HG02852 (cell line): ENCODE measurements around the gene CAST.

Experiments
- ATAC-seq: cut with Tn5 transposase; IDR thresholded peaks from one replicate; pipeline ENCODE4 v1.9.1; 2021; ENCODE audit warnings: mild to moderate bottlenecking, moderate library complexity; ENCODE audit not compliant: unreplicated experiment

The CAST gene

DNA sequence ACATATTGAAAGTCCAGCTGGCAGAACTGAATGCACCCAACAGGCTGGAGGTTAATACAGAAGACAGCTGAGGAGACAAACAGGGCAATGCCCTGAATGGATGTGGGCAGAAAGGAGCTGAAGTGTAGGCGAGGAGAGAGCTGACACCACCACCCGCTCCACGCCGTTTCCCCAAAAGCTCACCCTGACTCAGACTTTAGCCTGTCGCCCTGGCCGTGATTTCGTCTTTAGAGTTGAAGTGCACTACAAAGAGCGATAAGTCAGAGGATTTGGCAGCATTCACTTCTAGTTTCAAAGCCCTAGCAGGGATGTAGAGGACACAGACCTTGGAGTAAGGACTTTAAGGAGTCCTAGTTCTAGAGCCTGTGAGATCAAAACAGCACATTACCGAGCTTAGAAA, 147.7 kb downstream of the CAST start:
- no peak for ATAC-seq

DNA sequence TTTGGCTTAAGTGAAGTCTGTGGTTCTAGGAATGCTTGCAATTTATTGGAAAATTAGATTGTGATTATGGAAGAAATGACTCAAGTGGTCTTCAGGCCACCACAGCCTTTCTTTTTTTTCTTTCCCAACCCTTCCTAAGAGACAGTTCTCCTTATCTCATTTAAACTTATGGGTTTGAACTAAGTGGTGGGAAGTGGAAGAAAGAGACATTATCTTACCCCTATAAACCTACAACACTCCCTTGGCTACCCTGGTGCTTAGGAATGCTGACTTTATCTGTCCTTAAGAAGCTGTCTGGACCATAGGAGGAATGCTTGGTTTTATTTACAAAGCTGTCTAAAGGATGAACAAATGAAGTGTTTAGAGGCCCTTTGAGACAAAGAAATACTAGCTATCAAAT, 150.7 kb downstream of the CAST start:
- no peak for ATAC-seq

- no peak for ATAC-seq
Observed at GRCh38 chr5:96814041-96814440, 151.9 kb downstream of the CAST start.

- ATAC-seq: peak; percentile 74
Observed at GRCh38 chr5:96816411-96816939, 154.3 kb downstream of the CAST start.

DNA sequence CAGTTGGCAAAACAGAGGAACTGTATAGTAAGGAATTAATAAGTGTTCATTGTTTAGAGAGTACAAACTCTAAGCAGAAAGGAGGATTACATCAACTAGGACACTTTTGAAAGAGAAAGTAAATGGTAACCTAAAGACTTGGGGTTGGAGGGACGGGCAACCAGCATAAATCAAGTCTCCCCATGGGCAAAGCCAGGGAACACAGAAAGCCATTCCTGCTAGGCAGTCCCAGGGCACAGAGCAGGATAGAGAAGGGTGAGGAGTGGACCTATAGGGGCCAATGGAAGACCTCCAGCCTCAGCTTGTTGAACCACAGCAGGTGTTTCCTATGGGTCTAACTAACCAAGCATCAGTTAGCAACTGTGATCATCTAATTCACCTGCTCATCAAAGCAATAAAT, 154.8 kb downstream of the CAST start:
- peak; percentile 36 for ATAC-seq

DNA sequence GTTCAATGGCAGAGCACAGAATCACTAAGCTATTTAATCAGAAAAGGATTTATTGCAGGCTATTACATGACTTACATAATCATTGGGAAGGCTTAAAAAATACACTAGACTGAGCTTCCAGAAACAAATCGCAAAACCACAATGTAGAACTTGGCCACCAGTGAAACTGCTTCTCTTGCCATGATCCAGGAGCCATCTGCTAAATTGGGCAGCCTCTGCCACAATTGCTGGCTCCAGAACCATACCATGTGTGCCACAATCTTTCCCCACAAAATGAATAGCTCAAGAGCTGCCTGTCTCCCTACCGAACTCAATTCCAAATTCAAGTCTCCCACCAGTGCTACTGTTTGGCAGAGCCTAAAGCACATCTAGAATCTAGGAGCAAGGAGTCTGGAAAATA, 155.3 kb downstream of the CAST start:
- ATAC-seq: no peak

DNA sequence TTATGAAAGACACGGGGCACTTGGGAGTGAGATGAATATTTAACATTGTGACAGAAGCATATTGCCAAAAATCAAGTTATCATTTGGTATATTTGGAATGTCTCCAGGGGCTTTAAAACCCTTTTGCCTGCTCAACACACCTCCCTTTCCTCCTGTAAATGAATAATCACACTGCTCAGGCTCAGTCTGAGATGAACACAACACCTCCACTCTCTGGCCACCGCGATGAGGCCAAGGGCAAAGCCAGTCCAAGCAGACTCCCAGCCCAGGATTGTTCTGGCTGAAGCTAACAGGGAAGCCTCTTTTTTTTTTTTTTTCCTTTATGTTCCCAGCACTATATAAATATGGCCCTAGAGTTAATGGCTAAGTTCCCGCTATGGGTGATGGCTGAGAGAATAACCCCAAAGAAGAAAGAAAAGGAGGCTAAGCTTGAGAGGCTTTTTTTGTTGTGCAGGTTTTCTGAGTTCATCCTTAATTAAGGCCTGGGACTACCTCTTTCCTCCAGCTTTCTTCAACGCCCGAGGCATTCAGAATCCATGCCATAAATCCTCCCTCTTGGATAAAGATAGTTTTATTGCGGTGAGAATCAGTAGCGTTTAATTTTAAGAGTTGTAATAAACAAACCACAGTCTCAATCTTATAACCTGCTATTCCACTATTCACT, 156.1 kb downstream of the CAST start:
- no peak for ATAC-seq

GRCh38 chr5:96819806-96820205, 157.6 kb downstream of the CAST start:
- no peak for ATAC-seq

DNA sequence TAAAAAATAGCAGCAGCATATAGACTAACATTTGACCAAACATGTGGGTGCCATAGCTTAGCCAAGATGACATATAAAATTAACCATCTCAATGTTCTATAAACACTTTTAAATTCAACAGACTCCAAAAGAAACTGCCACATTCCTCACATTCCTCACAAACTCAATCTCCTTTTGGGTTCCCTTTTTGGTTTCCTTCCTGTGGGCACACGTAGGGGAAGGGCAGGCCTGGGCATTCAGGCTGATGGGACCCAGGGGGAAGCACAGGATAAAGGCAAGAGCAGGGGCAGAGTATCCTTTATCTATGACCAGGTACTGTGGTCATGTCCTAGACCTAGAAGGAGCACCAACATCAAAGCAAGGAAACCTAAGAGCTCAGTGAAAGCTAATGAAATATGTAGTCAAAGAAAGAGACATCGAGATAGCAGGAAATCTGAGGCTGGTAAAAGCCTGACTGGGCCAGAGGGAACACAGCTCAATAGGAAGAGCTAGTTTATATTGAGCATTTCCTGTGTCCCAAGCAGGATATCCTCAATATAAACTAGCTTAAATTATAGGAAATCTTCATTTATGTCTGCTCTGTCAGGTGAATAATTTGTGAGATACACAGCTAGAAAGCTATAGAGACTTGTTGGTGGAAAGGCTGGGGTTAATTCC, 159.2 kb downstream of the CAST start:
- ATAC-seq: no peak

GRCh38 chr5:96822686-96823459, 160.7 kb downstream of the CAST start:
- ATAC-seq: no peak

DNA sequence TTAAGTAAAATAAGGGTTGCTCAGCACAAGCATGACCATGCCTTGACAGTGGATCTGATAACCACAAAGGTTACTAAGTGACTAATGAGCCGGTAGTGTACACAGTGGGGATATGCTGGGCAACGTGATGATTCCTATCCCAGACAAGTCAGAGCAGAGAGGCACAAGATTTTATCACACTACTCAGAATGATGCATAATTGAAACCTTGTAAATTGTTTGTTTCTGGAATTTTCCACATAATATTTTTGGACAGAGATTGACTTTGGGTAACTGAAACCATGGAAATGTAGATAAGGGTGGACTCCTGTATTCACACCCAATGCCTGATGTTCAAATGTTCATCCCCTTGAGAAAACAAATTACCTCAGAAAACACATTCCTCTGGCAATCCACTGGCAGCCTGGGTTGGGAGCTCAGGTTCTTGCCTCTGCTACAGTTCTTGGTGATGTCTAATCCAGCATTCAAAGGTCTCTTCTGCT, 161.8 kb downstream of the CAST start:
- no peak for ATAC-seq
